ENCODE results near the gene APOBEC3C.

DNA sequence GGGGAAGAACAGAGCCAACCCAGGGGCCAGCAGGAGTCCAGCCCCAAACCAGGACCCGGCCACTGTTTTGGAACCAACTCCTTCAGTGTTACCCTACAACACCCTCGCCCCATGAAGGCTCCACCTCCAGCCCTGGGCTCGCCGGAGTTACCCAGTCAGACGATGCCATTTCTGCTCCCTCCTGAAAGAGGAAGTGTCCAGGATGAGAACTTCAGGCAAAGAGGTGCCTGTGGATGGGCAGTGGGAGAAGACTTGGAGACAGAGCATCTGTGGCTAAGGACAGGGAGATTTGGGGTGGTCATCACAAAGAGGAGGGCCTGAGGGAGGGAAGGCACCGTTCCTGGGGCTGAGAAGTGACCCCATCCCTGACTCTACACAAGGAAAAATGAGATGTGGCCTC, 18.0 kb upstream of the APOBEC3C start:
- TF ChIP-seq, protein P1, sequence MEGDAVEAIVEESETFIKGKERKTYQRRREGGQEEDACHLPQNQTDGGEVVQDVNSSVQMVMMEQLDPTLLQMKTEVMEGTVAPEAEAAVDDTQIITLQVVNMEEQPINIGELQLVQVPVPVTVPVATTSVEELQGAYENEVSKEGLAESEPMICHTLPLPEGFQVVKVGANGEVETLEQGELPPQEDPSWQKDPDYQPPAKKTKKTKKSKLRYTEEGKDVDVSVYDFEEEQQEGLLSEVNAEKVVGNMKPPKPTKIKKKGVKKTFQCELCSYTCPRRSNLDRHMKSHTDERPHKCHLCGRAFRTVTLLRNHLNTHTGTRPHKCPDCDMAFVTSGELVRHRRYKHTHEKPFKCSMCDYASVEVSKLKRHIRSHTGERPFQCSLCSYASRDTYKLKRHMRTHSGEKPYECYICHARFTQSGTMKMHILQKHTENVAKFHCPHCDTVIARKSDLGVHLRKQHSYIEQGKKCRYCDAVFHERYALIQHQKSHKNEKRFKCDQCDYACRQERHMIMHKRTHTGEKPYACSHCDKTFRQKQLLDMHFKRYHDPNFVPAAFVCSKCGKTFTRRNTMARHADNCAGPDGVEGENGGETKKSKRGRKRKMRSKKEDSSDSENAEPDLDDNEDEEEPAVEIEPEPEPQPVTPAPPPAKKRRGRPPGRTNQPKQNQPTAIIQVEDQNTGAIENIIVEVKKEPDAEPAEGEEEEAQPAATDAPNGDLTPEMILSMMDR (IDR thresholded peaks at IDR 0.05): no peak
- TF ChIP-seq POLR2AphosphoS5 (IDR thresholded peaks at IDR 0.05): no peak
